Hematopoietic multipotent progenitor cell treated with erythropoietin and hydrocortisone succinate and interleukin-3 and kit ligand, for 15 days (in vitro differentiated cells): ENCODE measurements around the gene MMP23B.
"Not testable (repeated sequence)": the region's sequence is repeated elsewhere in the genome, so short reads cannot be mapped to it uniquely, and the experiment has no call there.

Source experiments
- DNase-seq: peaks from one replicate; pipeline ENCODE4 v3.0.0-alpha.2; 2015; ENCODE audit warnings: low spot score

Gene MMP23B

DNA sequence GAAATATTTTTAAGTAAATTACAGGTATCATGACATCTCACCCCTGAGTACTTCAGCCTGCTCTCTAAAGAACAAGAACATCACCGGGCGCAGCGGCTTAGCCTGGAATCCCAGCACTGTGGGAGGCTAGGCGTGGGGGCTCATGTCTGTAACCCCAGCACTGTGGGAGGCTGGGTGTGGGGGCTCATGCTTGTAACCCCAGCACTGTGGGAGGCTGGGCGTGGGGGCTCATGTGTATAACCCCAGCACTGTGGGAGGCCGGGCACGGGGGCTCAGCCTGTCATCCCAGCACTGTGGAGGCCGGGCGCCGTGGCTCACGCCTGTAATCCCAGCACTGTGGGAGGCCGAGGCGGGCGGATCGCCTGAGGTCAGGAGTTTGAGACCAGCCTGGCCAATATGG, 34.6 kb downstream of the MMP23B start:
- DNase-seq, result no peak

DNA sequence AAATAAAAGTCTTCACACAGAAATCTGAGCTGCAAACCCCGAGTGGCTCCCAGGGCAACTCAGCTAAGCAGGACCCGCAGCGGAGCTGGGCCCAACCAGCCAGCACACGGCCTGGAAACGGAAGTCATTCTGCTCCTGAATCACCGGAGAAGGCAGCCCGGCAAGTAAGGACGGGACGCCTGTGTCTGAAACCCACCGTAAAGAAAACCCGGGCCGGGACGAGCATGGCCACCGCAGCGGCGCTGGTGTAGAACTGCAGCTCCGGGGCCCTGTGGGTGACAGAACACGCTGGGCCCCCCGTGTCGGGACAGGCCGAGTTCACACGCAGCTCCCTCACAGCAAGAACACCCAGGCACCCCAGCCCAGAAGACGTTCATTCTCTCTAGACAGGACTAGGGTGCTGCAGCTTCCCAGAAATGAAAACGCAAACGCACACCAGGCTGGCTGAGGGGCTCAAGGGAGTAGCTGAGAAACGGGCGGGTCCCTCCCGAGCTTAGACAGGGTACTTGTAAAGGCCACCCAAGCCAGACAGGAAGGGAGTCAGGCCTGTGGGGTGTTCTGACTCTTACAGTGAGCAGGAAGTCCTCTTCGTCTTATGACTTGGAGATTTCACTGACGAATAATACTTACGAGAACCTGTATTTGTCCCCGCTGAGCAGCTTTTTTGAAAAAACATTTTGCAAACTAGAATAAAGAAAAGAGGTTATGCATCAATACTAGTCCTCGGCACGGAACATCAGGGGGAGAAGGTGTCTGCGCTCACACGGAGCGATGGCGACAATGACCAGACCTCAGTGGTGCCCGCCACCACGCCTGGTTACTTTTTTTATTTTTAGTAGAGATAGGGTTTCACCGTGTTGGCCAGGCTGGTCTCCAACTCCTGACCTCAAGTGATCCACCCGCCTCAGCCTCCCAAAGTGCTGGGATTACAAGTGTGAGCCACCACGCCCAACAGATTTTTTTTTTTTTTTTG, 37.8 kb downstream of the MMP23B start:
- DNase-seq, result no peak

DNA sequence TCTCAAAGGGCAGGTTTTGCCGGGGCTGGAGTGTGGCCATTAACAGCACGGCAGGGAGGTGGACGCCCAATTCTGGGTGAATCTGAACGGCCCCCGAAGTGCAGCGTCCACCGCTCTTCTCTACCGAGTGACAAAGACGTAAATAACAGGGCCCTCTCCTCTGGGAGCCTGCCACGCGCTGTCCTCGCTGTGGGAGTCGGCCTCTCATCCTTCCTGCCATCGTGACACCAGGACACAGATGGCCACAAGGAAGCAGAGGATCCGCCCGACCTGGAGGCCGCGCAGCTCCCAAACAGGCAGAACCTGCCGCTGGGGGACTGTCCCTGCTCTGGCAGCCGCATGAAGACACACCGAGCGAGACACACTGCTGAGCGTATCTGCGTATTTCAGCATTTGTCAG, 38.9 kb downstream of the MMP23B start:
- DNase-seq, result no peak

DNA sequence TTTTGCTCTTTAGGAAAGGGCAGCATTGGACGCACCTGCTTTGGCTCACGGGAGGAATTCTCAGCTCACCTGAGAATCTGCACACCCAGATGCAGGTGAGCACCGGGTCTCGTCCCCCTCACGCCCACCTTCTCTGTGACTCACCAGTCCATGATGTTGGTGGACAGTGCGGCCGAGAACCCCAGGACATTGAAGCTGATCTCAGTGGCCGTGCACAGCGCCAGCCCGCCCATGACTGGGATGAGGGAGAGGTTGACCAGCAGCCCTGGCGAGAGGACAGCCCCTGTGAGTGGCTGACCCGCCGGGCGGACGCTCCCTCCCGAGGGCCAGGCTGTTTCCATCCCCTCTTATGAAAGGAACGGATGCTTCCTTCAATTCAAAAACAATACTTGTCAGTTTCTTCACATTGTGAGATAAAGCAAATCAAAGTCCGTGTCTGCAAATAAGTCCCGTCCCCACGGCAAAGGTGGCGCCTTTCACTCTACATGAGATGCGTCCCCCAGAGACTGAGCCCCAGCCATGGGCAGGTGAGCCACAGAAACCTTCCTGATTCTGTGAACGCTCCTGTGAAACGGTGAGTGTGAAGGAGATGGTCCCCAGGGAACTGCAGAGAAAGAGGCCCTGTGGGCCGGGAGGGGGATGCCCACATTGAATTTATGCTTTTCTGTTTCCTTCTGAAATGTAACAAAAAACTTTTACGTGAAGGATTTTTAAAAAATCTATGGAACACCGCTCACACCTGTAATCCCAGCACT, 39.6 kb downstream of the MMP23B start:
- DNase-seq, result no peak

DNA sequence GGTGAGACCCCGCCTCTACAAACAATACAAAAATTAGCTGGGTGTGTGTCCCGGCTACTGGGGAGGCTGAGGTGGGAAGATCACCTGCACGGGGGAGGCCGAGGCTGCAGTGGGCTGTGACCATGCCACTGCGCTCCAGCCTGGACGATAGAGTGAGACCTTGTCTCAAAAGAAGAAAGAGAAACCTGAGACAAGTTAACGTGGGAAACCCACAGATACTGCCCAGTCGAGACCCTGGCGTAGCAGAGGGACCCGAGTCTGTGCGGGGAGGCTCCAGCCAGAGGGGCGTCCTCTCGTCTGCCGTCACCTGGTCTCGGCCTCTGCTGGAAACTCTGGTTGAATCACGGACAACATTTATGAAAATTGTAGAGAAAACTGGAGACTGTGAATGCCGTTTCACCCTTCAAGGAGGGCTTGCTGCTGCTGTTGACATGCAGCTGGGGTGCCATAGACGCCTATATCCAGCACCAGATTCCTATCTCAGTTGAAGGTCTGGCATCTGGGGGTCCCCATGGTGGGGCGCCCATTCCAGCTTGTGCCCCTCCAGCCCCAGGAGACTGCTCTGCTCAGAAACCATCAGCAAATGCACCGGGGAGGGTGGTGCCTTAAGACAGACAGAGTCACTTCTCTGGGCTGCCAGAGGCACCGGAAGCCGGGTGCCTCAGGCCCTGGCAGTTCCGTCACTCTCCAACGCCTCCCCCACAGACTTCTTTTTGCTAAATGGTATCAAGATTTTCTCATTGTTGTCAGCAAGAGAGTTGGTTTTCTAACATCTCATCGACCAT, 40.4 kb downstream of the MMP23B start:
- DNase-seq, result no peak

DNA sequence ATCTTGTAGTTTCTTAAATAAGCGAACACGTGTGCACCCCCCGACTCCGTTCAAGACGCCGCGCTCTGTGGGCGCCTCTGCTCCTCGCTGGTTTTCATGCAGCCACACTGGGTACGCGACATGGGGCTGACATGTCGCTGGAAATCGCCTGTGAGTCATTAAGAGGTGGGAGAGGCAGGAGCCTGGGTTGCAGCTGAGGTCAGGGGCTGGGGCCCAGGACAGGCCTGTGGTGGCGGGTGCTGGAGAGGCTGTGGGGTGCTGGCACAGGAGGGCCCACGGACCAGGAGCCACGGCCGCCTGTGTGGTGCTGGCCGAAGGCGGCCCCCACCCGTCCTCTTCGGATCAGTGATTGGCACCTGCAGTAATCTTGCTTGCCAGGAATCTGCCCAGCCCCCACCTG, 42.8 kb downstream of the MMP23B start:
- not testable (repeated sequence) for DNase-seq

DNA sequence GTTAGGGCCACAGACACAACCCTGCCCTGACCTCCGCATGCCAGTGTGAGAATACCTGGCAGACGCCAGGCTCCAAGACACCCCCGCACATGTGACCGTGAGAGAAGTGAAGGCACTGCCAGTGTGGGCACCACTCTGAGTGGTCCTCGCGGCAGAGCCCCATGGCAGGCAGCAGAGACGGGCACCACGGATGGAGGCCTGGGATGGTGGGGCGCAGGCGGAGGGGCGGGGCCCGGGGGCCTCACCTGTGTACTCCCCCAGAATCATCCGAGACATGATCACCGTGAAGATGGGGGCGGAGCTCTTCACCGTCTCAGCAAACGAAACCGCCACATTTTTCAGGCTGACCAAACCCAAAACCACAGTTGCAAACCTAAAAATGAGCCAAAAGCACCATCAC, 43.2 kb downstream of the MMP23B start:
- DNase-seq, result not testable (repeated sequence)

DNA sequence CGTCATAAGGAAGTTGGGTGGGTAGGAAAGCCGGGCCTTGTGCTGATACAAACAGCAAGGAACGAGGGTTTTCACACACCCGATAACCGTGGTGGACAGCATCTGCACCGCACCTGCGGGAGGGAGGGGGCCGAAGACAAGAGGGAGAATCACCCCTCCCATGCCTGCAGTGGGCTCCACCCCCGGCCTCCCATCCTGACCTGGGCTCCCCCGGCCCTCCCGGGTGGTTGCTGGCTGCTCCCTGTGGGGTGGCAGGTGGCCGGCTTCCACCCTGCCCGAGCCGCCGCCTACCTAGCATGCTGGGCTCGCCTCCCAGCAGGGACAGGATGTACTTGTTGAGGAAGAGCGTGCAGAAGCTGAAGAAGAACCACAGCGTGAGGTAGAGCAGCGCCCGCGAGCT, 44.1 kb downstream of the MMP23B start:
- DNase-seq, result not testable (repeated sequence)

DNA sequence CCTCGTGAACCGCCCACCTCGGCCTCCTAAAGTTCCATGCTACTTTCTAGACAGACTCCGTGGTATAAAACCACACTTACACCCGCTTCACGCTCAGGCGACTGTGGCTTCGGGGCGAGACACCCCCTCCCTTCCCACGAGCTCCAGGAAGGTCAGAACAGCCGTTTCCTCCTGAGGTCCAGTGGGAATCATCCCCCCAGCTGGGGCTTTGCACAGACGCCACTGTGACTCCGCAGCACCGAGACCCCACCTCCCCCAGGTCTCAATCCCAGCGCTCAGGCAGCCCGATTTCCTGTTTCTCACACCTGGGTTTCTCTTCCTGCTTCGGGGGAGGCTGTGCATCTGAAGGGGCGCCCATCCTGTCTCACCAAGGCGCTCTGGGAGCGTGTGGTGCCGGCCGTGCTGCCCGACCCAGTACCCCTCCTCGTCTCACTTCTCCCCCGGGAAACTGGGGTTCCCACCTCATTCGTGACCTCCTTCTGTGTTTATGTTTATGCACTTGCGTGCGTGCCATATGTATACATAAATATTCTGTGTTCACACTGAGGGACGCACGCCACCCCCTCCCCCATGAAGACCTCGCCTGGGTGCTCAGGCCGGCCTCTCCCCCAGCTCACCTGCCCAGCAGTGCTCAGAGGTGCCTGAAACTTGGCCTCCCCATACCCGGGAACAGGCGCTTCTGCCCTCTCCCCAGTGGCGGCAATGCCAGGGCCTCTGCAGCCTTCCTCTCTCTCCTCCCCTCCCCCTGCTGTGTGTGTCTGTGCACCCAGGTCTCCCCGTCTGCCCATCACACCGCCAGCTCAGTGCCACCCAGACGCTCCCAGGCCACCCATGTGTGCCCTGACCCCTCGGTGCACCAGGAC, 46.0 kb downstream of the MMP23B start:
- DNase-seq, result no peak

DNA sequence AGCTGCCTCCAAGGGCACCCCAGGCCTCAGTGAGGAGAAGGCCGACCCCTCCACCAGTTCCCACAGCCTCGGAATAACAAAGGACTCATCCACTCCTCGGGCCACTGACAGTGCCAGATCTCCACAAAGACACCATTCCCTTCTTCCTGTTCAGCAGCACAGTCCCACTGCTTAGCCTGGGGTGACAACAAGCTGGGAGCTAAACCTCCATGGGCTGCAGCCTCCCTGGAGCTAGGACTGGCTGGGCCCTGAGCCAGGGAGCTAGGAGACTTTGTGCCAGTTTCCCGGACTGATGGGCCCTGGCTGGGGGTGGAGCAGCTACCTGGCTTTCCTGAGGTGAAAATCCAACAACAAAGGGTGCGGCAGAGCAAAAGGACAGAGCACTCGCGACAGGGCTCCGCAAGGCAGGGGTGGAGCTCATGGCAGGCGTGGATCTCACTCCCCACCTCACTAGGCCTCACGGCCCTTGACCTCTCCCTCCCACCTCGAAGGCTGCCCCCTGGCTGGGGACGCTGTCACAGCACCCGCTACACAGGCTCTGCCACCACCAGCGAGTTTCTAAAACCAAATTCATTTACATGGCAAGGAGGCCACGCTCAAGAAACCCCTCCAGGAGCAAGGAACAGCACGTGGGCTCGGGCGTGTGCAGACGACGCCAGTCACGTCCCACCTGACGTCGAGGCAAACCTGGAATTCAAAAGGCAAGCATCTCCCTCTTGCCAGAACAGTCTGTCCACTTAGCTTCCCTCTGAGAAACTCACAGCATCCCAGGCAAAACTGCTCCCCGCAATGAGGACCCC, 46.8 kb downstream of the MMP23B start:
- peak; percentile 12 for DNase-seq

DNA sequence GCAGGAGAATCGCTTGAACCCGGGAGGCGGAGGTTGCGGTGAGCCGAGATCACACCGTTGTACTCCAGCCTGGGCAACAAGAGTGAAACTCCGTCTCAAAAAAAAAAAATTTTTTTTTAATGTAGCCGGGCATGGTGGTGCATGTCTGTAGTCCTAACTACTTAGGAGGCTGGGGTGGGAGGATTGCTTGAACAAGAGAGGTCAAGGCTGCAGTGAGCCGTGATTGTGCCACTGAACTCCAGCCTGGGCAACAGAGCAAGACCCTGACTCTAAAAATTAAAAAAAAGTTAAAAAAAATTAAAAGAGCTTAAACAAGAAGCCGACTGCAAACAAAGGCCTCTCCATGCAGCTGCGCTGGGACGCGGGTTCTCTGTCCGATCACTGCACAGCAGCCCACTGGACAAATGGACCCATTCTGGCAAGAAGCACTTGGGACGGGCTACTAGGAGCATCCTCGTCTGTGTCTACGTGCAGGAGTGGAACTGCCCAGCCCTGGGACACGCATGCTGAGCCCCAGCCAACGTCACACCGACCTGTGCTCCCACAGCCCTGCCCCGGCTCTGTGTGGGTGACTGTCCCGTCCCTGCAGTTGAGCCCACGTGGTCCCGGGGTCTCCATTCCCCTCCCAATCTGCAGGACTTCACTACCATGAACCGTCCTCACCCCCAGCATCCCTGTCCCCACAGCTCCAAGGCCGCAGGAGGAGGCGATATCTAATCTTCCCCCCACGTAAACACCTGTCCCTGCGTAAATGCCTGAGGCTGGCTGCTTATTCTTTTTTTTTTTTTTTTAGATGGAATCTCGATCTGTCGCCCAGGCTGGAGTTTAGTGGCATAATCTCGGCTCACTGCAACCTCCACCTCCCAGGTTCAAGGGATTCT, 48.3 kb downstream of the MMP23B start:
- DNase-seq, result no peak

DNA sequence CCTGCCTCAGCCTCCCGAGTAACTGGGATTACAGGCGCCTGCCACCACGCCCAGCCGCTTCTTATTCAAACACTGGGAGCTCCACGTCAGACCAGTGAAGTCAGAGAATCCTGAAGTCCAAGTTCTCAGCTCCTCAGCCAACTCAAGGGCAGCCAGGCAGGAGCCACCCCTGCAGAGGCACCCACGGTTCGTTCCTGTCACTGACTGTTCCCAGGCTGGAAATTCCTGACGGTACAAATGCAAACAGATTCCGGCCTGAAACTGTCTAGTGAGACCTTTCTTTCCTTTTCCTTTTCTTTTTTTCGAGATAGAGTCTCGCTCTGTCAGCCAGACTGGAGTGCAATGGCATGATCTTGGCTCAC, 48.9 kb downstream of the MMP23B start:
- DNase-seq, result no peak

DNA sequence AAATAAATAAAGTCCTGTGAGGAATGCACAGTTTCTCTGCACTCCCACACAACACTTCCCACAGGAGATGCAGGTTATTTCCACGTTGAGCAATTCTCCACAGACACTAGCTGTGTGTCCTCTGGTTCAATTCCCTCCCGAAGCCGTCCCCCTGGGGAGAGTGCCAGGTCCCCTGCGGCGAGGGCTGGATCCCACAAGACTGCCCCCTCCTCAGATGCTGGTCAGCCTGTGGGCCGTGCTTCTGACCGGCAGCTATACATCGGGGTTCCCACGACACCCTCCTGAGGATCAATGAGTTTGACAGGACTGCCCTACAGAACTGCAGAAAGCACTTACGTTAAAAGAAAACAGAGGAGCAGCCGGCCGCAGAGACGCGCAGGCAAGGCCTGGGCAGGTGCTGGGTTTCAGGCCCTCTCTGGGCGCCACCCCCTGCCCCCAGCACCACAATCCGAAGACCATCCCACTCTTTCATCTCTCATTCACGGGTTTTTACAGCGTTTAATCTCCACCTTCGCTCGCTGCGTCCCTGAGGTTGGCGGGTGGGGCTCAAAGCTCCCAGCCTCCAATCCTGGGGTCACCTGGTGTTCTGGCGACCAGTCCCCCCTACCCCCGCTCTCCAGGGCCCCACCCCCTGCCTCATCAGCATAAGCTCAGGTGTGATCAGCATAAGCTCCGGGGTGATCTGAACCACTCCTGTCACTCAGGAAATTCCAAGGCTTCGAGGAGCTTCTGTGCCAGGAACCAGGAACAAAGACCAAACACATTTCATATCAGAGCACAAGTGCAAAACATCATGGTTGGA, 51.3 kb downstream of the MMP23B start:
- DNase-seq, result no peak
